CD4-positive, CD25-positive, alpha-beta regulatory T cell (primary cell): ENCODE measurements around the gene GREM2. TPM values are rescaled to one million over a fixed set of nuclear protein-coding genes. Genes with fewer than 3 reads are reported as not detected.

Experiments used
- ATAC-seq, 2 donors: fragments of 150-1000 bp; cut with Tn5 transposase; one replicate each; pipeline ENCODE4 v1.10.0; 2021; ENCODE audit warnings: low read depth in 2 of 2, moderate number of reproducible peaks in 2 of 2, moderate library complexity in 1 of 2
- DNase-seq, 3 donors: peaks; one replicate each; pipeline versions ENCODE4 v3.0.0 to v3.0.0-alpha.2; 2012 to 2022; ENCODE audit warnings: mixed read lengths in 1 of 3
- H3K27ac ChIP-seq: one replicate; pipeline ENCODE4 v1.7.0; 2013; ENCODE audit warnings: mild to moderate bottlenecking, low read length; ENCODE audit not compliant: insufficient read depth, poor library complexity, severe bottlenecking
- H3K27me3 ChIP-seq: one replicate; pipeline ENCODE4 v1.7.0; 2013; ENCODE audit warnings: low read length; ENCODE audit not compliant: control insufficient read depth, insufficient read depth
- H3K36me3 ChIP-seq: one replicate; pipeline ENCODE4 v1.7.0; 2013; ENCODE audit warnings: mild to moderate bottlenecking, low read length, moderate library complexity; ENCODE audit not compliant: control insufficient read depth, insufficient read depth
- H3K4me1 ChIP-seq: 2 replicates; pipeline ENCODE4 v1.7.0; 2013; ENCODE audit warnings: mild to moderate bottlenecking, low read length; ENCODE audit not compliant: insufficient read depth, control insufficient read depth, poor library complexity, severe bottlenecking
- H3K4me3 ChIP-seq: one replicate; pipeline ENCODE4 v1.7.0; 2013; ENCODE audit warnings: low read depth, mild to moderate bottlenecking, low read length, moderate library complexity
- H3K9me3 ChIP-seq, 2 experiments: 1 replicate in 1 of 2; 2 replicates in 1 of 2; pipeline ENCODE4 v1.7.0; 2013; ENCODE audit warnings: low read length in 2 of 2, mild to moderate bottlenecking in 1 of 2, moderate library complexity in 1 of 2; ENCODE audit not compliant: control insufficient read depth in 2 of 2
- H3K27ac Mint-ChIP-seq, 3 donors: one replicate each; pipeline ENCODE4 v1.8.0; 2020 to 2022; ENCODE audit warnings: mild to moderate bottlenecking in 3 of 3, mixed read lengths in 3 of 3, moderate library complexity in 2 of 3
- H3K27me3 Mint-ChIP-seq: one replicate; pipeline ENCODE4 v1.8.0; 2022; ENCODE audit warnings: mild to moderate bottlenecking, mixed read lengths
- H3K36me3 Mint-ChIP-seq: one replicate; pipeline ENCODE4 v1.8.0; 2020; ENCODE audit warnings: mixed read lengths
- H3K4me1 Mint-ChIP-seq, 4 donors: one replicate each; pipeline ENCODE4 v1.8.0; 2020 to 2022; ENCODE audit warnings: mixed read lengths in 4 of 4, mild to moderate bottlenecking in 1 of 4
- H3K4me3 Mint-ChIP-seq, 4 donors: one replicate each; pipeline ENCODE4 v1.8.0; 2020 to 2022; ENCODE audit warnings: mild to moderate bottlenecking in 4 of 4, mixed read lengths in 4 of 4, moderate library complexity in 3 of 4
- H3K9me3 Mint-ChIP-seq, 7 donors: one replicate each; pipeline ENCODE4 v1.8.0; 2020 to 2022; ENCODE audit warnings: mixed read lengths in 7 of 7, mild to moderate bottlenecking in 3 of 7, moderate library complexity in 2 of 7
- polyA plus RNA-seq, 4 donors: library from polyadenylated mRNA; unstranded; fragments of 300-500 nt; fragmentation: Illumina TruSeq; gene quantifications; one replicate each; pipeline ENCODE4 v1.2.3, GENCODE V29; 2021
- total RNA-seq: library from RNA; stranded (reverse); gene quantifications from one replicate; pipeline ENCODE4 v1.2.3, GENCODE V29; 2022

Gene GREM2
- total and polyA plus RNA-seq, 5 donors from 2014 or later: not detected

- Mint-ChIP-seq H3K4me1 (no peaks in the 10 kb centered on the region), H3K27ac (no peak overlapping the region), H3K36me3 (no peaks in the 10 kb centered on the region), H3K9me3 (peaks cover 0 to 11% (median 0%) of the 10 kb centered on the region in 7 donors), H3K4me3 (no peak overlapping the region), H3K27me3 (no peaks in the 10 kb centered on the region)
- ATAC-seq (no peak), DNase-seq (no peak)
- H3K4me1 ChIP-seq: no peaks in the 10 kb centered on the region
- H3K27me3 ChIP-seq: no peaks in the 10 kb centered on the region
- H3K9me3 ChIP-seq: peaks cover 0 to 2% of the 10 kb centered on the region in 2 experiments
- H3K27ac ChIP-seq: no peak overlapping the region
- no peaks in the 10 kb centered on the region for H3K36me3 ChIP-seq
- H3K4me3 ChIP-seq: no peak overlapping the region
Measured at GRCh38 chr1:240595476-240595875, 16.5 kb downstream of the GREM2 start.

GRCh38 chr1:240591564-240591963 is 20.4 kb downstream of the GREM2 start:
- Mint-ChIP-seq H3K27me3 (no peaks in the 10 kb centered on the region), H3K4me1 (no peaks in the 10 kb centered on the region), H3K36me3 (no peaks in the 10 kb centered on the region), H3K27ac (no peak overlapping the region), H3K4me3 (peak overlapping the region in 1 of 4 donors; percentile 15), H3K9me3 (peaks cover 2 to 9% (median 6%) of the 10 kb centered on the region in 7 donors)
- Histone ChIP-seq H3K27me3 (no peaks in the 10 kb centered on the region), H3K4me1 (no peaks in the 10 kb centered on the region), H3K36me3 (no peaks in the 10 kb centered on the region), H3K4me3 (no peak overlapping the region), H3K27ac (no peak overlapping the region), H3K9me3 (peaks cover 0 to 2% of the 10 kb centered on the region in 2 experiments)
- no peak for ATAC-seq
- no peak for DNase-seq

- H3K36me3 Mint-ChIP-seq: no peaks in the 10 kb centered on the region
- H3K9me3 Mint-ChIP-seq: peaks cover 2 to 9% (median 6%) of the 10 kb centered on the region in 7 donors
- no peak overlapping the region for H3K27ac Mint-ChIP-seq
- no peaks in the 10 kb centered on the region for H3K27me3 ChIP-seq
- peaks cover 0 to 2% of the 10 kb centered on the region in 2 experiments for H3K9me3 ChIP-seq
- no peak overlapping the region for H3K27ac ChIP-seq
- no peak for DNase-seq
- no peaks in the 10 kb centered on the region for H3K4me1 ChIP-seq
- no peaks in the 10 kb centered on the region for H3K4me1 Mint-ChIP-seq
- no peak overlapping the region for H3K4me3 ChIP-seq
- H3K27me3 Mint-ChIP-seq: no peaks in the 10 kb centered on the region
- H3K36me3 ChIP-seq: no peaks in the 10 kb centered on the region
- no peak for ATAC-seq
- H3K4me3 Mint-ChIP-seq: no peak overlapping the region
Measured at GRCh38 chr1:240591078-240591477, 20.9 kb downstream of the GREM2 start.

GRCh38 chr1:240589585-240590110 is 22.3 kb downstream of the GREM2 start:
- H3K4me3 Mint-ChIP-seq: no peak overlapping the region

GRCh38 chr1:240586006-240586405 is 25.9 kb downstream of the GREM2 start:
- ATAC-seq (no peak), DNase-seq (no peak)
- Mint-ChIP-seq H3K4me1 (no peaks in the 10 kb centered on the region), H3K36me3 (no peaks in the 10 kb centered on the region), H3K27ac (no peak overlapping the region), H3K27me3 (peaks cover 4% of the 10 kb centered on the region), H3K9me3 (peaks cover 2 to 9% (median 6%) of the 10 kb centered on the region in 7 donors), H3K4me3 (no peak overlapping the region)
- no peaks in the 10 kb centered on the region for H3K4me1 ChIP-seq
- H3K36me3 ChIP-seq: no peaks in the 10 kb centered on the region
- H3K9me3 ChIP-seq: peaks cover 0 to 2% of the 10 kb centered on the region in 2 experiments
- H3K27me3 ChIP-seq: no peaks in the 10 kb centered on the region
- no peak overlapping the region for H3K4me3 ChIP-seq
- H3K27ac ChIP-seq: no peak overlapping the region

More at GRCh38 chr1:240589585-240590110, 22.3 kb downstream of the GREM2 start:
- Mint-ChIP-seq H3K27me3 (no peaks in the 10 kb centered on the region), H3K36me3 (no peaks in the 10 kb centered on the region), H3K27ac (no peak overlapping the region), H3K4me1 (no peaks in the 10 kb centered on the region), H3K9me3 (peaks cover 2 to 9% (median 5%) of the 10 kb centered on the region in 7 donors)
- Histone ChIP-seq H3K36me3 (no peaks in the 10 kb centered on the region), H3K9me3 (peaks cover 0 to 2% of the 10 kb centered on the region in 2 experiments), H3K4me3 (no peak overlapping the region), H3K4me1 (no peaks in the 10 kb centered on the region), H3K27me3 (no peaks in the 10 kb centered on the region), H3K27ac (no peak overlapping the region)
- ATAC-seq (no peak), DNase-seq (no peak)

- Histone ChIP-seq H3K36me3 (no peaks in the 10 kb centered on the region), H3K9me3 (peaks cover 0 to 2% of the 10 kb centered on the region in 2 experiments), H3K4me1 (no peaks in the 10 kb centered on the region), H3K27ac (no peak overlapping the region), H3K27me3 (no peaks in the 10 kb centered on the region), H3K4me3 (no peak overlapping the region)
- no peaks in the 10 kb centered on the region for H3K4me1 Mint-ChIP-seq
- DNase-seq (no peak), ATAC-seq (no peak)
- no peaks in the 10 kb centered on the region for H3K36me3 Mint-ChIP-seq
- no peak overlapping the region for H3K27ac Mint-ChIP-seq
- H3K9me3 Mint-ChIP-seq: peaks cover 0 to 7% (median under 1%) of the 10 kb centered on the region in 7 donors
- H3K27me3 Mint-ChIP-seq: peaks cover 4% of the 10 kb centered on the region
- H3K4me3 Mint-ChIP-seq: no peak overlapping the region
Measured at GRCh38 chr1:240582953-240583352, 29.0 kb downstream of the GREM2 start.

GRCh38 chr1:240579511-240579910 is 32.4 kb downstream of the GREM2 start:
- ATAC-seq (no peak), DNase-seq (no peak)
- Histone ChIP-seq H3K36me3 (no peaks in the 10 kb centered on the region), H3K27ac (no peak overlapping the region), H3K9me3 (no peaks in the 10 kb centered on the region), H3K27me3 (no peaks in the 10 kb centered on the region), H3K4me1 (no peaks in the 10 kb centered on the region), H3K4me3 (no peak overlapping the region)
- H3K4me1 Mint-ChIP-seq: peaks cover 0 to 4% (median under 1%) of the 10 kb centered on the region in 4 donors
- H3K4me3 Mint-ChIP-seq: no peak overlapping the region
- H3K9me3 Mint-ChIP-seq: peaks cover 0 to 11% (median 3%) of the 10 kb centered on the region in 7 donors
- no peak overlapping the region for H3K27ac Mint-ChIP-seq
- H3K27me3 Mint-ChIP-seq: peaks cover 4% of the 10 kb centered on the region
- H3K36me3 Mint-ChIP-seq: no peaks in the 10 kb centered on the region

- H3K9me3 ChIP-seq: peaks cover 0 to 2% of the 10 kb centered on the region in 2 experiments
- Mint-ChIP-seq H3K4me1 (peaks cover 0 to 4% (median under 1%) of the 10 kb centered on the region in 4 donors), H3K9me3 (peaks cover 0 to 13% (median 4%) of the 10 kb centered on the region in 7 donors), H3K4me3 (no peak overlapping the region), H3K27ac (peak overlapping the region in 1 of 3 donors; percentile 20), H3K36me3 (no peaks in the 10 kb centered on the region), H3K27me3 (no peaks in the 10 kb centered on the region)
- DNase-seq (no peak), ATAC-seq (no peak)
- H3K4me1 ChIP-seq: no peaks in the 10 kb centered on the region
- H3K27me3 ChIP-seq: no peaks in the 10 kb centered on the region
- no peak overlapping the region for H3K27ac ChIP-seq
- no peaks in the 10 kb centered on the region for H3K36me3 ChIP-seq
- no peak overlapping the region for H3K4me3 ChIP-seq
Measured at GRCh38 chr1:240577095-240577494, 34.9 kb downstream of the GREM2 start.
